ENCODE results near the gene KATNA1.
A peak's percentile ranks its signal among the peaks of the same experiment; 100 is the strongest.

KATNA1 gene

GRCh38 chr6:149565527-149566409 lies 82.7 kb downstream of the KATNA1 start, which contains the start of gene GINM1:
Gene GINM1, plus strand, starts transcription at chr6:149566375. Its CDS starts 40 bp downstream, at chr6:149566415.
- peak; percentile 93 for TF ChIP-seq NFIC (IDR thresholded peaks at IDR 0.05)
- peak; percentile 50 for TF ChIP-seq REST (IDR thresholded peaks at IDR 0.05; ENCODE audit: low read depth)
- peak; percentile 40; the same call in 1 of the 2 replicates for TF ChIP-seq FOXM1 (IDR thresholded peaks at IDR 0.05; ENCODE audit: borderline replicate concordance, low read depth)
- 0 out of 2 replicates have a peak, but pooled peaks have one; percentile 72 for TF ChIP-seq ZBTB7A (IDR thresholded peaks at IDR 0.05; ENCODE audit: low read depth)
- TF ChIP-seq EGR1 (IDR thresholded peaks at IDR 0.05), result no peak
- peak; percentile 52 for TF ChIP-seq RAD21 (IDR thresholded peaks at IDR 0.05; ENCODE audit: low read depth)
- TF ChIP-seq CREB1 (IDR thresholded peaks at IDR 0.05; ENCODE audit: low read depth), result no peak
- TF ChIP-seq EP300 (IDR thresholded peaks at IDR 0.05; ENCODE audit: borderline replicate concordance), result no peak; the same call in 1 of the 2 replicates
- TF ChIP-seq, protein P1, sequence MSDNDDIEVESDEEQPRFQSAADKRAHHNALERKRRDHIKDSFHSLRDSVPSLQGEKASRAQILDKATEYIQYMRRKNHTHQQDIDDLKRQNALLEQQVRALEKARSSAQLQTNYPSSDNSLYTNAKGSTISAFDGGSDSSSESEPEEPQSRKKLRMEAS (IDR thresholded peaks at IDR 0.05), result peak; percentile 67
- TF ChIP-seq, protein P2, sequence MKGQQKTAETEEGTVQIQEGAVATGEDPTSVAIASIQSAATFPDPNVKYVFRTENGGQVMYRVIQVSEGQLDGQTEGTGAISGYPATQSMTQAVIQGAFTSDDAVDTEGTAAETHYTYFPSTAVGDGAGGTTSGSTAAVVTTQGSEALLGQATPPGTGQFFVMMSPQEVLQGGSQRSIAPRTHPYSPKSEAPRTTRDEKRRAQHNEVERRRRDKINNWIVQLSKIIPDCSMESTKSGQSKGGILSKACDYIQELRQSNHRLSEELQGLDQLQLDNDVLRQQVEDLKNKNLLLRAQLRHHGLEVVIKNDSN (IDR thresholded peaks at IDR 0.05), result no peak
- peak; percentile 68; the same call in 1 of the 2 replicates for TF ChIP-seq YY1 (IDR thresholded peaks at IDR 0.05; ENCODE audit: low read depth)
- 0 out of 2 replicates have a peak, but pooled peaks have one; percentile 19 for TF ChIP-seq TEAD4 (IDR thresholded peaks at IDR 0.05)
- no peak; the same call in 1 of the 2 replicates for TF ChIP-seq TAF1 (IDR thresholded peaks at IDR 0.05; ENCODE audit: low read depth)
- peak; percentile 64 for TF ChIP-seq TCF12 (IDR thresholded peaks at IDR 0.05; ENCODE audit: low read depth)
- TF ChIP-seq CEBPB (IDR thresholded peaks at IDR 0.05), result no peak

DNA sequence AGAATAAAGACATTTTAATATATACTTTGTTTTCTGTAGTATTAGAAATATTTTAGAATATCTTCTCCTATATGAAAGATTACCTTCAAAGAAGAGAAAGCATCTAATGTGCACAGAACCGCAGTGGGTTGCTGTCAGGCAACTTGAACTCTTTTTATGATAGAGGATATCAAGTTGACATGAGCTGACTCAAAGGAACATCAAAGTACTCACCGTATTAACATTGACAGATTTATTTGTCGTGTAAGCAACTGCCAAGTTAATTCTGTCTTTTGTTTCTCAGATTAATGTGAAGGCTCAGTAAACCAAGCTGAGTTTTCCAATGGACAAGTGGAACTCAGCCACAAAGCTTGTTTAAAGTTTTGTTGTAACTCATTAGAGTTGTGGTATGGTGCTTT lies 84.6 kb downstream of the KATNA1 start:
- no peak for TF ChIP-seq YY1 (IDR thresholded peaks at IDR 0.05; ENCODE audit: low read depth)
- TF ChIP-seq NFIC (IDR thresholded peaks at IDR 0.05), result no peak
- no peak for TF ChIP-seq REST (IDR thresholded peaks at IDR 0.05; ENCODE audit: low read depth)
- TF ChIP-seq TEAD4 (IDR thresholded peaks at IDR 0.05), result no peak
- TF ChIP-seq EGR1 (IDR thresholded peaks at IDR 0.05), result no peak
- TF ChIP-seq, protein P2 (IDR thresholded peaks at IDR 0.05), result no peak
- TF ChIP-seq CREB1 (IDR thresholded peaks at IDR 0.05; ENCODE audit: low read depth), result no peak

GRCh38 chr6:149563203-149563927 lies 85.1 kb downstream of the KATNA1 start:
- TF ChIP-seq TEAD4 (IDR thresholded peaks at IDR 0.05), result no peak
- TF ChIP-seq REST (IDR thresholded peaks at IDR 0.05; ENCODE audit: low read depth), result no peak
- TF ChIP-seq EP300 (IDR thresholded peaks at IDR 0.05; ENCODE audit: borderline replicate concordance), result no peak

DNA sequence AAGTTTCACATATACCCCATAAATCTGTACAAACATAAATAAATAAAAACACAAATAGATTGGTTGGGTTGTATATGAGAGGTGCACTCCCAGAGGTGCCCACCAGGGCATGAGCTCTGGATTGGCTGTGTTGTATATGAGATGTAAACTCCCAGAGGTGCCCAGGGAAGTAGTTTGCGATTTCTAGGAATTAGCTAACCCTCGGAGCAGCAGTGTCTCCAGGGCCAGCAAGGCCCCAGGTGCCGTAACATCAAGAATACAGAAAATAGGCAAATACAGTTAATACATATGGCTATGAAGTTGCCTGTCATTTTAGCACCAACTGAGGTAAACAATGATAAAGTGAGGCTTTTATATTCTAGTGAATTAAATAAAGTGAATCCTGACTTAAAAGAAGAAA lies 87.8 kb downstream of the KATNA1 start:
- TF ChIP-seq TCF12 (IDR thresholded peaks at IDR 0.05; ENCODE audit: low read depth) (no peak), YY1 (IDR thresholded peaks at IDR 0.05; ENCODE audit: low read depth) (no peak), EGR1 (IDR thresholded peaks at IDR 0.05) (no peak), REST (IDR thresholded peaks at IDR 0.05; ENCODE audit: low read depth) (no peak), NFIC (IDR thresholded peaks at IDR 0.05) (no peak), CEBPB (IDR thresholded peaks at IDR 0.05) (no peak), ZBTB7A (IDR thresholded peaks at IDR 0.05; ENCODE audit: low read depth) (no peak), TAF1 (IDR thresholded peaks at IDR 0.05; ENCODE audit: low read depth) (no peak), CREB1 (IDR thresholded peaks at IDR 0.05; ENCODE audit: low read depth) (no peak), RAD21 (IDR thresholded peaks at IDR 0.05; ENCODE audit: low read depth) (no peak), EP300 (IDR thresholded peaks at IDR 0.05; ENCODE audit: borderline replicate concordance) (no peak), FOXM1 (IDR thresholded peaks at IDR 0.05; ENCODE audit: borderline replicate concordance, low read depth) (no peak), TEAD4 (IDR thresholded peaks at IDR 0.05) (no peak)
- TF ChIP-seq, protein P2 (IDR thresholded peaks at IDR 0.05), result no peak
- TF ChIP-seq, protein P1 (IDR thresholded peaks at IDR 0.05), result no peak
